ENCODE measurements around the gene NAV1. TPM values are rescaled to one million over a fixed set of nuclear protein-coding genes. Genes with fewer than 3 reads are reported as not detected.

The NAV1 gene
- total and polyA plus RNA-seq, 2 experiments from 2014 or later, result 75.6 to 79.0 TPM

- Histone ChIP-seq H3K9me3 (ENCODE audit: low read depth) (no peaks in the 10 kb centered on the region), H3K27ac (no peak overlapping the region), H4K20me1 (ENCODE audit: insufficient read depth) (no peaks in the 10 kb centered on the region), H3K4me2 (ENCODE audit: unreplicated experiment) (no peak overlapping the region), H3F3A (ENCODE audit: insufficient read depth) (0 out of 2 replicates have a peak, but pooled peaks cover under 1% of the 10 kb centered on the region), H3K27me3 (replicated peaks; ENCODE audit: insufficient read depth) (no peaks in the 10 kb centered on the region), H3K9me2 (ENCODE audit: insufficient read depth) (no peaks in the 10 kb centered on the region), H2AFZ (no peak overlapping the region), H3K79me2 (ENCODE audit: insufficient read depth) (peaks cover 100% of the 10 kb centered on the region), H3K36me3 (ENCODE audit: low read depth) (0 out of 2 replicates have a peak, but pooled peaks cover 6% of the 10 kb centered on the region), H3K9ac (no peak overlapping the region), H3K4me1 (ENCODE audit: insufficient read depth) (peaks cover 9% of the 10 kb centered on the region), H3K4me3 (no peak overlapping the region)
- no peak for DNase-seq
- WGBS, 2 experiments (ENCODE audit: low coverage in 1 of 2, low lambda C conversion rate in 2 of 2, missing lambda C conversion rate in 2 of 2), result 97 to 98% methylated on average over 10 of the region's 10 CpGs
- in situ Hi-C loops (cut with MboI), result no loop called here
- TF ChIP-seq EZH2 (IDR thresholded peaks at IDR 0.05; ENCODE audit: insufficient read depth, poor library complexity, severe bottlenecking) (no peak), EZH2phosphoT487 (IDR thresholded peaks at IDR 0.05; ENCODE audit: insufficient read depth, low read depth) (no peak)
Observed at GRCh38 chr1:201570886-201571624, 32.1 kb downstream of the NAV1 start.

GRCh38 chr1:201573030-201573429 is 34.1 kb downstream of the NAV1 start:
- Histone ChIP-seq H3K9me3 (ENCODE audit: low read depth) (no peaks in the 10 kb centered on the region), H3K27me3 (replicated peaks; ENCODE audit: insufficient read depth) (no peaks in the 10 kb centered on the region), H3K9me2 (ENCODE audit: insufficient read depth) (no peaks in the 10 kb centered on the region), H3K79me2 (ENCODE audit: insufficient read depth) (peaks cover 100% of the 10 kb centered on the region), H3K36me3 (ENCODE audit: low read depth) (0 out of 2 replicates have a peak, but pooled peaks cover 10% of the 10 kb centered on the region), H3F3A (ENCODE audit: insufficient read depth) (peaks cover 19% of the 10 kb centered on the region), H3K4me1 (ENCODE audit: insufficient read depth) (peaks cover 10% of the 10 kb centered on the region), H2AFZ (no peak overlapping the region), H3K4me2 (ENCODE audit: unreplicated experiment) (no peak overlapping the region), H3K27ac (no peak overlapping the region), H3K4me3 (no peak overlapping the region), H4K20me1 (ENCODE audit: insufficient read depth) (0 out of 2 replicates have a peak, but pooled peaks cover 5% of the 10 kb centered on the region), H3K9ac (no peak overlapping the region)
- in situ Hi-C loops (cut with MboI), result no loop called here
- WGBS, 2 experiments (ENCODE audit: low coverage in 1 of 2, low lambda C conversion rate in 2 of 2, missing lambda C conversion rate in 2 of 2), result 98% methylated on average over 4 of the region's 4 CpGs
- no peak for DNase-seq
- TF ChIP-seq EZH2phosphoT487 (IDR thresholded peaks at IDR 0.05; ENCODE audit: insufficient read depth, low read depth) (no peak), EZH2 (IDR thresholded peaks at IDR 0.05; ENCODE audit: insufficient read depth, poor library complexity, severe bottlenecking) (no peak)

- Histone ChIP-seq H2AFZ (no peak overlapping the region), H3K27ac (no peak overlapping the region), H3K4me1 (ENCODE audit: insufficient read depth) (peaks cover 14% of the 10 kb centered on the region), H3K4me3 (no peak overlapping the region), H3K27me3 (replicated peaks; ENCODE audit: insufficient read depth) (no peaks in the 10 kb centered on the region), H4K20me1 (ENCODE audit: insufficient read depth) (0 out of 2 replicates have a peak, but pooled peaks cover 5% of the 10 kb centered on the region), H3K4me2 (ENCODE audit: unreplicated experiment) (no peak overlapping the region), H3K79me2 (ENCODE audit: insufficient read depth) (peaks cover 100% of the 10 kb centered on the region), H3K9me2 (ENCODE audit: insufficient read depth) (no peaks in the 10 kb centered on the region), H3K9ac (no peak overlapping the region), H3K9me3 (ENCODE audit: low read depth) (no peaks in the 10 kb centered on the region), H3K36me3 (ENCODE audit: low read depth) (0 out of 2 replicates have a peak, but pooled peaks cover 10% of the 10 kb centered on the region), H3F3A (ENCODE audit: insufficient read depth) (peaks cover 21% of the 10 kb centered on the region)
- TF ChIP-seq EZH2phosphoT487 (IDR thresholded peaks at IDR 0.05; ENCODE audit: insufficient read depth, low read depth) (no peak), EZH2 (IDR thresholded peaks at IDR 0.05; ENCODE audit: insufficient read depth, poor library complexity, severe bottlenecking) (no peak)
- in situ Hi-C loops (cut with MboI), result no loop called here
- WGBS, 2 experiments (ENCODE audit: low coverage in 1 of 2, low lambda C conversion rate in 2 of 2, missing lambda C conversion rate in 2 of 2), result 95 to 97% methylated on average over 6 of the region's 6 CpGs
- DNase-seq, result no peak
Observed at GRCh38 chr1:201573923-201574322, 35.0 kb downstream of the NAV1 start.

GRCh38 chr1:201575912-201576311 is 37.0 kb downstream of the NAV1 start:
- in situ Hi-C loops (cut with MboI), result no loop called here
- 0 out of 2 replicates have a peak, but pooled peaks cover 4% of the 10 kb centered on the region for H3K36me3 ChIP-seq (ENCODE audit: low read depth)
- H3K4me2 ChIP-seq (ENCODE audit: unreplicated experiment), result no peak overlapping the region
- no peak overlapping the region for H3K4me3 ChIP-seq
- WGBS, 2 experiments (ENCODE audit: low coverage in 1 of 2, low lambda C conversion rate in 2 of 2, missing lambda C conversion rate in 2 of 2), result 94% methylated on average over 3 of the region's 3 CpGs
- peaks cover 100% of the 10 kb centered on the region for H3K79me2 ChIP-seq (ENCODE audit: insufficient read depth)
- DNase-seq, result no peak
- H3F3A ChIP-seq (ENCODE audit: insufficient read depth), result peaks cover 24% of the 10 kb centered on the region
- H3K9me3 ChIP-seq (ENCODE audit: low read depth), result no peaks in the 10 kb centered on the region
- peaks cover 14% of the 10 kb centered on the region for H3K4me1 ChIP-seq (ENCODE audit: insufficient read depth)
- 0 out of 2 replicates have a peak, but pooled peaks cover 5% of the 10 kb centered on the region for H4K20me1 ChIP-seq (ENCODE audit: insufficient read depth)
- TF ChIP-seq EZH2phosphoT487 (IDR thresholded peaks at IDR 0.05; ENCODE audit: insufficient read depth, low read depth), result no peak
- no peak for TF ChIP-seq EZH2 (IDR thresholded peaks at IDR 0.05; ENCODE audit: insufficient read depth, poor library complexity, severe bottlenecking)
- no peak overlapping the region for H3K9ac ChIP-seq
- no peaks in the 10 kb centered on the region for H3K27me3 ChIP-seq (replicated peaks; ENCODE audit: insufficient read depth)
- no peak overlapping the region for H3K27ac ChIP-seq
- no peaks in the 10 kb centered on the region for H3K9me2 ChIP-seq (ENCODE audit: insufficient read depth)
- no peak overlapping the region for H2AFZ ChIP-seq
